Measurements from ENCODE around the gene ZNF346.

DNA sequence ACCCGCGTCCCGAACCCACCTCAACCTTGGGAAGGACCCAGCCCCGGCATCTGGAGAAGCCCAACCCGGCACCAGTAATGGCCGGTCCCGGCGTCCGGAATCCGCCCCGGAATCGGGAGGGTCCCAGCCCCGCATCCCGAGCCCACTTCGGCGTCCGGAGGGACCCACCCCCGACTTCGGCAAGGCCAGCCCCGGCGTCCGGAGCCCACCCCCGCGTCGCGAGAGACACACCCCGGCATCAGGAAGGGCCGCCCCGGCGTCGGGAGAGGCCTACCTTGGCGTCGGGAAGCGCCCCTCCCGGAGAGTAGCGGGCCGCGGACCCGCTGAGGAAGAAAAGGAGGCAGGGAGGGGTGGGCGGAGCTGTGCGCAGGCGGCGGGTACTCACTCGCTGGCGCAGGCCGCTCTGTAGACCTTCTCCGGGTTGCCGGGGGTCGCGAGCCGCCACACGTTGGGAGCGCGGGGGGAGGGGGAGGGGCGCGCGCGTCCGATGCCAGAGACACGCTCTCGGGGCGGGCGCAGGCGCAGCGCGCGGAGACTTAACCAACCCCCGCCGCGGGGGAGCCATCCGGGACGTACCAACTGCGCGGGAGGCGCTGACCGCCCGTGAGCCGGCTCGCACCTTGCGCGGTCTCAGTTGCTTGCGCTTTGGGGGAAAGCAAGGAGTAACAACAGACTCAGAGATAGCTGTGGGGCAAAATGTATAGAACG lies 16.1 kb upstream of the ZNF346 start, which contains the start of gene UIMC1:
- TF ChIP-seq, protein P1, sequence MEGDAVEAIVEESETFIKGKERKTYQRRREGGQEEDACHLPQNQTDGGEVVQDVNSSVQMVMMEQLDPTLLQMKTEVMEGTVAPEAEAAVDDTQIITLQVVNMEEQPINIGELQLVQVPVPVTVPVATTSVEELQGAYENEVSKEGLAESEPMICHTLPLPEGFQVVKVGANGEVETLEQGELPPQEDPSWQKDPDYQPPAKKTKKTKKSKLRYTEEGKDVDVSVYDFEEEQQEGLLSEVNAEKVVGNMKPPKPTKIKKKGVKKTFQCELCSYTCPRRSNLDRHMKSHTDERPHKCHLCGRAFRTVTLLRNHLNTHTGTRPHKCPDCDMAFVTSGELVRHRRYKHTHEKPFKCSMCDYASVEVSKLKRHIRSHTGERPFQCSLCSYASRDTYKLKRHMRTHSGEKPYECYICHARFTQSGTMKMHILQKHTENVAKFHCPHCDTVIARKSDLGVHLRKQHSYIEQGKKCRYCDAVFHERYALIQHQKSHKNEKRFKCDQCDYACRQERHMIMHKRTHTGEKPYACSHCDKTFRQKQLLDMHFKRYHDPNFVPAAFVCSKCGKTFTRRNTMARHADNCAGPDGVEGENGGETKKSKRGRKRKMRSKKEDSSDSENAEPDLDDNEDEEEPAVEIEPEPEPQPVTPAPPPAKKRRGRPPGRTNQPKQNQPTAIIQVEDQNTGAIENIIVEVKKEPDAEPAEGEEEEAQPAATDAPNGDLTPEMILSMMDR (IDR thresholded peaks at IDR 0.05): no peak
- peak; percentile 58 to 66 (median 63) for TF ChIP-seq POLR2AphosphoS5 (IDR thresholded peaks at IDR 0.05)

Measured in breast epithelium (tissue), 3 donors.